GM12892 (cell line): ENCODE data around the gene PLEKHG5.

Experiments
- POLR2A ChIP-seq: IDR thresholded peaks from 2 replicates; pipeline ENCODE4 v1.6.1; 2011; ENCODE audit warnings: low read depth, low read length, control low read depth
- POLR2AphosphoS5 ChIP-seq: IDR thresholded peaks from 2 replicates; pipeline ENCODE4 v1.6.1; 2011; ENCODE audit warnings: low read depth, low read length, control low read depth

DNA sequence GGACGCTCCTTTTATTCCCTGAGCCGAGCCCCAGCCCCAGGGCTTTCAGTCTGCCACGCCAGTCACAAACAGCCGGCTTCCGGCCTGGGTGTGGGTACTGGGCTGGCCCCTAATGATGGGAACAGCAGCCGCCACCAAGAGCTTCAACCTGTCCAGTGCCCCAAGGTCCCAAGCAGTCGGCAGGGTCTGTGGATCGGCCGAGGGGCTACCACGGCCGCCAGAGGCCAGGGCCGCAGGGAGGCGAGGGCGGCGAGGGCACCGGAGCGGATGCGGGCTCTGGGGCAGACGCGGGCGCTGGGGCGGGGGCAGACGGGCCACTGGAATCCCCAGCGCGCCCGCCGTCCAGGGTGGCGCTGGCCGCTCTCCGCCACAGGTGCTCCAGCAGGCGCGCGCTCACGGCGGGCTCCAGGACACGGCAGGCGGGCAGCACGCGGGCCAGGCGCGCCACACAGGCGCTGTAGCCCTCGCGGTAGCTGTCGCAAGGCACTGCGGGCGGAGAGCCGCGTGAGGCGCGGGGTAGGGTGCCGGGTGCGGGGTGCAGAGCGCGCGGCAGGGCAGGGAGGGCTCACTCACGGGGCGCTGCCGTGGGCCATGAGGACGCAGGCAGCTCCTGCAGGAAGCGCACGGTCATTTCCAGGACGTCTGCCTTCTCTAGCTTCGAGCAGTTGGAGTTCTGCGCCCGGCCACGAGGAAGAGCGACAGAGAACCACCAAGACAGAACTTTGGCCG, 72.6 kb downstream of the PLEKHG5 start:
- no peak for TF ChIP-seq POLR2A
- no peak for TF ChIP-seq POLR2AphosphoS5
